GM12891 (cell line): ENCODE results near the gene SEBOX.

ENCODE experiments used
- PAX5 ChIP-seq: IDR thresholded peaks from 2 replicates; pipeline ENCODE4 v1.6.1; 2011; ENCODE audit warnings: low read length, moderate library complexity, mild to moderate bottlenecking; ENCODE audit not compliant: insufficient read depth, severe bottlenecking
- POLR2A ChIP-seq: IDR thresholded peaks from 2 replicates; pipeline ENCODE4 v1.6.1; 2011; ENCODE audit warnings: low read depth, low read length, control low read depth
- POLR2AphosphoS5 ChIP-seq: IDR thresholded peaks from 2 replicates; pipeline ENCODE4 v1.6.1; 2011; ENCODE audit warnings: low read depth, low read length, control low read depth
- POU2F2 ChIP-seq: IDR thresholded peaks from 2 replicates; pipeline ENCODE4 v1.6.1; 2011; ENCODE audit warnings: low read depth, mild to moderate bottlenecking, control low read depth, low read length, moderate library complexity
- SPI1 ChIP-seq: IDR thresholded peaks from 2 replicates; pipeline ENCODE4 v1.6.1; 2011; ENCODE audit warnings: low read depth, low read length, control low read depth
- TAF1 ChIP-seq: IDR thresholded peaks from 2 replicates; pipeline ENCODE4 v1.6.1; 2011; ENCODE audit warnings: low read depth, low read length, control low read depth

GRCh38 chr17:28407130-28407973 lies 42.4 kb upstream of the SEBOX start:
- TF ChIP-seq TAF1 (no peak), POLR2A (no peak), POLR2AphosphoS5 (no peak), POU2F2 (no peak), SPI1 (no peak), PAX5 (no peak)
